Cortex of kidney (tissue), 1 donor: ENCODE data around the gene CAPN14.
"Not testable (repeated sequence)": the region's sequence is repeated elsewhere in the genome, so short reads cannot be mapped to it uniquely, and the experiment has no call there.

Experiments used
- DNase-seq: peaks from one replicate; lab custom pipeline; 2025; lab: John Stamatoyannopoulos, UW

CAPN14 gene

DNA sequence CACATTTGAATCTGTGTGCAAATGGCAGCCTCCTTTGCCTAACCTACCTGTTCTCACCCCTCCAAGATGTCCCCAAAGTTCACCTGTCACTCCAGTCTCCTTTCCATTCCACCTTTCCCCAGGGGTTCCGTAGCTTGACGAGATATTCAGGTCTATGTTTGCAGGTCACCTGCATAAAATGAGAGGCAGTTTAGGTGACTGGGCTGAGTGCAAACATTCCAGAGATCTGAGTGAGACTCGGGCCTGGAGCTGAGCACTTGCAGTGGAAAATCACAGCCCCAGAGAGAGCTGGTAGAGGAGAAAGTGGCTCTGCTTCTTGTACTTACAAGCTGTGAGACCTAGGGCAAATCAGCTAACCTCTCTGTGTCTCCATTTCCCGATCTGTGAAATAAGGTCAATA lies 20.1 kb downstream of the CAPN14 start:
- no peak for DNase-seq

DNA sequence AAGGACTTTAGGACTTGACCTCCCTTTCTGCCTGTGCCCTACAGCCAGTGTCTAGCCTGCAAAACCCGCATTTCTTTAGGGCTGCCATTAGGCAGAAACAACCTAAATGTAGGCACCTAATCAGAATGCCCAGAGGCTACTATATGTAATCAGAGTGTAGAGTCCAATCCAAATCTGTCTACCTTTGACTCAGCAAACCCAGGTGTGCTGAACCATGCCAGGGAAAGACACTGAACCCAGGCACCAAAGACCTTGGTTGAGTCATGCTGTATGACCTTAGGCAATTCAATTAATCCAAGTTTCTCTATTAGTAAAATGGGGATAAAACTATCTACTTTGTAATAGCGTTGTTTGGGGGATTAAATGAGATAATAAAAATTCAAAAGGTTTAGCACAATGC lies 20.7 kb downstream of the CAPN14 start:
- no peak for DNase-seq

DNA sequence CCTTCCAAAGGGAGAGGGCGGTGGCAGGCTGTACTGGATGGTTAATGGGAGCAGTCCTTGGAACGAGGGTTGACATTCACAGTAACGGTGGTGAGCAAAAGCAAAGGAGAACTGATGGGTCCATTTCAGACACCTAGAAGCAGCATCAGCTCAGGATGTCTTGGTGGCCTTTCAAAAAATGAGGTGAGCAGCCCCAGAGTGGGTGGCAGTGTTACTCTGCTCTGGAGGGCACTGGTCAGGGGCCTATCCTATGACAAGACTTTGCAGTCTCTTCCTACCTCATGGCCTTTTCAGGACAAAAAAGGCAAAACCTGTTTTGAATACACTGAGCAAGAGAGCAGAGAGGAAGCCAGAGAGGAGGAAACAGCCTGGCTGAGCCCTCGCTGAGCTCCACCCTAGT lies 23.5 kb downstream of the CAPN14 start:
- no peak for DNase-seq

DNA sequence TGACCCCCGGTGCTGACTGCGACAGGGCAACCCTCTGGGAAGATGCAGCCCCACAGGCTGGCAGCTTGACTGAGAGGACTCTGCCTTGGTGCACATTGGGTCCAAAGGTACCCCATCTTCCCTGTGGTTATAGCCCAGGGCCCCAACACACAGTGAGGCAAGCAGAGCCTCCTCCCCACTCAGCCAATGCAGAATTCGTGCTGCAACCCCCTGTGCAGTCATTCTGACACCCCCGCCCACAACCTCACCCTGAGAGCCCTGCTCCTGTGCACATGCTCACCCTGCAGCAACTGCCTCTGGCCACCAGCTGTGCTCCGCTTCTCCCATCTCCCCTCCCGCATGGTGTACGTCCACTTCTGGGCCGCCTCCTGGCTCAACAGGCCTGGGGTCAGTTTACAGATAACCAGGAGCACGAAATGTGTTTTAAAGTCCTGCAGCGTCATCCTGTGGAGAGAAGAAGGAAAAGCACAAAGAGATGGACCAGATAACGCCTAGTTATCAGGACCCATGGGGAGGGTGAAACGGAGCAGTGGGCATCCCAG lies 24.4 kb downstream of the CAPN14 start:
- DNase-seq, result no peak

DNA sequence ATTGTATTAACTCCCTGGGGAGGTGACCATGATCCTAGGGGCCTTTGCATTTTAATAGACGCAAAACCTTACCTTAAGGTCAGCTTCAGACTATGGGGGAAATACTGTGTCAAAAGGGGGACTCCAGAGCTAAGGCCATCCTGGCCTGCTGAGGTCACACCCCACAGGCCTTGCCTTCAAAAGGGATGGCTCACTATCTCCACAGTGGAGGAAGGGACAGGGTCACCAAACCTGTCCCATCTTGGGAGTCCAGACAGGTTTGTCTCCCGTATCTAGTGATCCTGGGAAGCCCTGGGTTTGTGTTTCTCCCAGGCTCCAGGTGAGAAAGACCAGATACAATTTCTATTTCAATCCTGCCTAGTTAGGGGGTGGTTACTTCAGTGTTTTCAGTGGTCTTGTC lies 24.9 kb downstream of the CAPN14 start:
- no peak for DNase-seq

DNA sequence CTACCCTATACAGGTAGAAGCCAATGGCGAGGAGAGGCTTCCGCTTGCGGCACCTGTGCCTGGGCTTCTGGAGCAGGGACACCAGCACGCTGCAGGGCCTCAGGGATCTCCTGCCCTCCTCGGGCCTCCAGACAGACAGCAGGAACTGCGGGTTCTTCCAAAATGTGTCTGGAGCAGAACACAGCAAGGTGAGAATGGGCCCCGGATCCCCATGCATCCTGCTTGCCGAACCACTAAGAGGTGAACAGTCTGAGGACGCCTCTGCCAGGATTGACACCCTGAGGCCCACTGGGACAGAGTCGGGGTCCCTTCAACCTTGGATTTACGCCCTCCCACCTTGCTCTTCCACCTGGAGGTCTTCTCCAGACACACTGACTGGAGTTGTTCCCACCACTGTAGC lies 25.4 kb downstream of the CAPN14 start:
- DNase-seq, result no peak

DNA sequence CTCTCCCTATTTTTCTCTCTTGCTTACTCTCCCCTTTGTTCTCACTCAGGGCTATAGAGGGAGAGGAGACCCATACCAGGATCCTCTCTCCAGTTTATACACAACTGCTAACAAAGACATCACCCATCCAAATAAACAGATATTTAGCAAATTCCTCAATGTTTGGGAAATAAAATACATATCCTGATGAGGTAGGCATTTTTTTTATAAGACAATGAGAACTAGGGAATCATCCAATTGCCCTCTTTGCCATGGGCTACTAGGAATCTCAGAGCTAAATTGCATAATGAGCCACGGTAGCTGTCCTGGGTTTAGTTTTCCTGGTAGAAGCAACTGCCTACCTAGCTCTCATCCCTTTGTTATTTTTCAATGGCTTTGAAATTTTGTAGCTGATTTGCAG lies 27.1 kb downstream of the CAPN14 start:
- DNase-seq, result no peak

DNA sequence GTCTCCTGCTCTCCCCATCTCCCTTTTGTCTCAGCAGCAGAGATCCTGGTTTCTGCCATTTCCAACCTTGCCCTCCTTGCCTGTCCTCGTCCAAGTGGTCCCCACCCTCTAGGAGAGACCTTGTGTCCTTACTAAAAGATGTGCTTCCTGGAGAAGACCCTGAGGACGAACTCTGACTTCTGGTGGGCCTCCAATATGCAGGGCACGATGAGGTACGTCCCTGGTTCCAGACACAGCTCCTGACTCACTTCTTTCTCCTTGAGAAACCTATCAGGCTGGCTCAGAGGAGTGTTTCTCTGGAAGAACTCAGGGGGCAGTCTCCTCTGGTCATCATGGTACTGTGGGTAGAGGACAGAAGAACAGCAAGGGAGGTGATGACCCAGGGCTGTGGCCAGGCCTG lies 28.2 kb downstream of the CAPN14 start:
- no peak for DNase-seq

DNA sequence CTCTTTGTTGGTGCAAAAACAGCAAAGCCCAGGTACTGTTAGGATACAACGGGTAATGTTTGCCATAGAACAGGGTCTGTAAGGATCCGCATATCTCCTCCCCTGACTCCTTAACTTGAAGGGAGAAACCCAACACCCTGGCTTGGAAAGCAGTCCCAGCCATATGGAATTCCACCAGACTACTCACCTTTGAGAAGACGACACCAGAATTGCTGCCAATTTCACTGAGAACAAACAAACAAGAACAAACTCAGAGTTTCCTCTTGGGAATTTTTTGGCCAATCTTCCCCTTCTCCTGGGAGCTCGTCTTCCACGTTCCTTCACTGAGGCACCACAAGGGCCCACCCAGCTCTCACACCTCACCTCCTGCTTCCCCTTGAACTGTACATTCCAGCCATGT lies 29.2 kb downstream of the CAPN14 start:
- no peak for DNase-seq

DNA sequence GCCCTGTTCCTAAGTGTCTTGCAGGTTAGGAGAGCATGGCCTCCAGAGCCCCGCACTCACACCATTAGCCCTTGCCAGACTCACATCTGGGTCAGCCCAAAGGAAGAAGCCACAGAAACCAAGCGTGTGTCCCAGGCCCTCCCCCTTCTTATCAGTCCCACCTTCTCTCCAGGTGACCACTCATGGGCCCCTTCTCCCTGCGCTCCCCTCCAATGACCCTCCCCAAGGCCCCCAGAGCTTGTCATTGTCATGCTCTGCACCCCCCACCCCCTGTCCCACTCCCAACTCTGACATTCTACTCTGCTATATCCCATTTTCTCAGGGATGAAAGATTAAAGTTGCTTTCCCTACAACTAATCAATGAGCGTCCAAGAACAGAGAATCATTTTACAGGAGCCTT lies 30.1 kb downstream of the CAPN14 start:
- DNase-seq, result no peak

DNA sequence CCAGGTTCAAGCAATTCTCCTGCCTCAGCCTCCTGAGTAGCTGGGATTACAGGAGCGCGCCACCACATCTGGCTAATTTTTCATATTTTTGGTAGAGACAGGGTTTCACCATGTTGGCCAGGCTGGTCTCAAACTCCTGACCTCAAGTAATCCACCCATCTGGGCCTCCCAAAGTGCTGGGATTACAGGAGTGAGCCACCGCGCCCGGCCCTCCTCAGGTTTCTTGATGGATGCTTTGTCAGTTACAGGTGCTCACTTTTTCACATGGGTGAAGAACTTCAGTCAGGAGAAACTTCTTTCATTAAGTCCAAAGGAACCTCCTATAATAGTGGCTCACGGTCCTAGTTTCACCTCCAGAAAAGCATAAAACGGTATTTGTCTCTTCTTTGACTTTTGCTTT lies 33.3 kb downstream of the CAPN14 start:
- not testable (repeated sequence) for DNase-seq

DNA sequence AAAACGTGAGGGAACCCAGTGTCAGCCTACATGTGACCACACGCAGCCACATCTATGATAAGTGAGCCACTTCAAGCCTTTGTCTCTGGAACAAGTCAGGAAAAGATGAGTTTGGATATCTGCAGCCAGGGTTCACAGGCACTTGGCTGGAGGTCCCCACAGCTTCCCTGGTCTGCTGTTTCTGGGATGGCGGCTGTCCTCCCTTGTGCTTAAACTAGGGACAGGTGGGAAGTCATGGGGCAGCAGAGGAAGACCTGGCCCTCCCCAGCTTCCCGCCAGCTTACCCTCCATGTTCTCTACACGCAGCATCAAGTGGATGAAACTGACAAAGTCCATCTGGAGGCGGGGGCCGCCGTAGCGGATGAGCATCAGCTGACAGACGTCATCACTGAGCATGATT lies 40.6 kb downstream of the CAPN14 start:
- no peak for DNase-seq

DNA sequence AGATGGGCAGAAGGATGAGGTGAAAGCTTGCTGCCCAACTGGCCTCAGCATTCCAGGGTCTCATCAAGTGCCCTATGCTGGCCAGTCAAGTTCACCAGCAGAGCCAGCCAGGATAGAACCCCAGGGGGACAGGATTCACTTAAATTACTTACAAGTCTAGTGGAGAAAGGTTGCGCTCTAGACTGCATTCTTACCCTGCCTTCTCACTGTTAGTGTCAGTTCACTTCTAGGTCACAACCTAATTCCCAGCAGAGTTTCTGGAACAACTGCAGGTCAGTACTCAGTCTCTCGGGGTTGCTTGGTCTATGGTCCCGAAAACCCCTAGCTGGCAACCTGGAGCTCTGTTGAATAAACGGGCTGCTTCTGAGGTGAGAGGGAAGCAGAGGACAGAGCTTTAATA lies 46.2 kb downstream of the CAPN14 start:
- DNase-seq, result no peak

DNA sequence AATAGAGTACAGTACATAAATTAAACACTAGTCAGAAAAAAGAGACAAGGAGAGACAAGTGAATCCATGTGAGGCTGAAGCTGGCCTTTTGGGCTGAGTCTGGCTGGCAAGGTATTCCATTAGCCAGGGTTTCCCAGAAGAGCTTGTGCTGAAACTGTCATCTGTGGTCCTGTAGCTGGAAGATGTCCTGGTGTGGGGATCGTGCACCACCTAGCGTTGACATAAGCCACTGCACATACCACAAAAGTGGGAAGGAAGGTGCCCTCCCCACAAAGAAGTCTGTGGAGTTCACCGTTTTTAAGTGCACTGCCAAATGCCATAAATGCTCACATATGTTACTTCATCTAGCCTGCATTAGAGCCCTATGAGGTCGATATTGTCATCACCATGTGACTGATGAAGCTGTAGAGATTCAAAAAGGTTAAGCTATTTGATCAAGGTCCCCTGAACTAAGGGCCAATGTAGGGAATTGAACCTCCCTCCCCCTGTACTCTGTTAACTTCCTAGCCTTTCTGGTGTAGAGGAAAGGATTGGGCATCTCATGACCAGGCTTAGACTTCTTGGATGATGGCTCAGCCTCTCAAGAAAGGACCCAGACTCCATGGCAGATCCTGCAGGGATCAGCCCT lies 47.1 kb downstream of the CAPN14 start:
- no peak for DNase-seq

DNA sequence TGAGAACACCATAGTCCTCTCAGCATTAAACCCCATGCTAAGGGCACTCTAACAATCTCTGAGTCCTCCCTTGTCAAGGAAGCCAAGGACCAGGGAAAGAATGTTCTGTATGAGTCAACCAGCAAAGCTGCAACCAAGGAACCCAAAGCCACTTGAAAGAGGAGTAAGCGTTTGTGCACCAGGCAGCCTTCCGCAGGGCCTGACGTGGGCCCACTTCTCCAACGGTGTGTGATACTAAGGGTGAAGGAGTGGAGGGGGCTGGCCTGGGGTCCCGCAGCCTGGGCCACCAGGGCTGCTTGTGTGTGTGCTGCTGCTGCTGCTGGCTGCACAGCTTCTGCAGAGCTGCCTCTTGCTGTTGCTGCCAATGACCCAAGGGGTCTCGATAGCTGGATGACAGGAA lies 49.0 kb downstream of the CAPN14 start:
- no peak for DNase-seq

DNA sequence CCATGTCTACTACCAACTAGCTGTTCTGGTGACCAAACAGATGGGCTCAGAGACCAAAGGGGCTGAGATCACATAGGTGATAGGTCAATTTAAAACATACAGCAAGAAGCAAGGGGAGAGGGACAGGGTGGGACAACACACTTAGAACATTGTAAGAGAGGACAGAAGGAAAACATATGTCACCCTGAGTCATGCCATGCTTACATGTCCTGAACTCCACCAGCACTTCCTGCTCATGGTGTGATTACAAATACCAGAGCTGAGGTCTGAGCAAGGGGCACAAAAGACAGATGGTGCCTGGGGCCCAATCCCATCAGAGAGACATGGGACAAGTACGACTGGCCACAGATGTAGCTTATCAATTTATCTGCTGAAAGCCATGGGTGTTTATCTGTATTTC lies 50.4 kb downstream of the CAPN14 start:
- DNase-seq, result no peak

DNA sequence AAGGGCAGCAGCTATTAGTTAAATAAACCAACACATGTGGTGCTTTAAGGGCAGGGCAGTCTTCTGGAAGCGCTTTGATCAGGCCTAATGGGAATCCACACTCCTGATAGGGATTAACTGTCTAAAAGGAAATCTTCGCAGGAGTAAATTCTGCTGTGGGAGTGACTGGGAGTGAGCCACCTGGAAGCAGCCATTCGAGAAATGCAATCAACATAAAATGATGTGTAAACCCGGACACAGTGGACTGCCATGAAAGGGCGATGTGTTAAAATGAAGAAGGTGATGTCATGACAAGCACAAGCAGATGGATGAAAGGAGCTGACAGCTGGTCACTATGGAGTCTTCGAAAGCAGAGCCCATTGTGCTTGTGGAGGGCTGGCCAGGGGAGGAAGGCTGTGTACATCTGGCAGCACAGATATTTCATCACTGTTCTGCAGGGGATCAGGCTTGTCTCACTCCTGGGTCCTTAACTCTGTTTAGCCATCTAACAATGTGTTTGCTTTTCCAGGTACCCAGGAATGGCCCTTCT lies 54.2 kb downstream of the CAPN14 start:
- DNase-seq, result no peak

DNA sequence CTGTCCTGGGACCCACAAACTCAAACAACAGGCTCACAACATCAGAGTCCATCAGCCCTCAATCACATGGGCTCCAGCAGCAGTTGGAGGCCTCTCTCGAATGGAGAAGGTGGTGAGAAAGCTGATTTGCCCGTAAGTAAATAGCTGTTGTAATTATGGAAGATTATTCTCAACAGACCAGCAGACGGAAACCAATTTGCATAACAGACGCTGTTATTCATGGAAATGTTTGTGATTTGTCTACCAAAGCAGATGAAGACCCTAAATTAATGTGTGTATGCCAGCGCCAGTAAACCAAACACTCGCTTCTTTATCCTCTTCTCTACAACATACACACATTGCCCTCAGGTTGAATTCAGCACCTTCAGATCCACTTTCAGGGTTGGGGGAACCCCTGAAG lies 55.7 kb downstream of the CAPN14 start:
- DNase-seq, result no peak

DNA sequence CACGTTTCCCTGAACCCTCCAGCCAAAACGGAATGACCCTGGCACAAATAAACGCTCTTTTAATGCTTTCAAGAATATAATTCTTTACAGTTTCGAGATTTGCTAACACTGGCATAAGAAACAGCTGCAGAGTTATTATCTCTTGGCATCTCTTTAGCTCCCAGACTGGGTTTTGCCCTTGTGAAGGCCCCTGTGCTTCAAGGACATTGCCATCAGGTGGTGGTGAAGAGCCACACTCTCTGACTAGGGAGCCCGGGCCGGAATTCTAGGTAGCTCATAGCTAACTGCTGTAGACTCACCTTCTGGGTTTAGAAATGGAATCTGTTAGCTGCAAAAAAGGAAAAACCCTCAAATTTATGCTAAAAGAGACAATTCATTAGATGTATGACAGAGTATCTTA lies 65.8 kb downstream of the CAPN14 start:
- no peak for DNase-seq

DNA sequence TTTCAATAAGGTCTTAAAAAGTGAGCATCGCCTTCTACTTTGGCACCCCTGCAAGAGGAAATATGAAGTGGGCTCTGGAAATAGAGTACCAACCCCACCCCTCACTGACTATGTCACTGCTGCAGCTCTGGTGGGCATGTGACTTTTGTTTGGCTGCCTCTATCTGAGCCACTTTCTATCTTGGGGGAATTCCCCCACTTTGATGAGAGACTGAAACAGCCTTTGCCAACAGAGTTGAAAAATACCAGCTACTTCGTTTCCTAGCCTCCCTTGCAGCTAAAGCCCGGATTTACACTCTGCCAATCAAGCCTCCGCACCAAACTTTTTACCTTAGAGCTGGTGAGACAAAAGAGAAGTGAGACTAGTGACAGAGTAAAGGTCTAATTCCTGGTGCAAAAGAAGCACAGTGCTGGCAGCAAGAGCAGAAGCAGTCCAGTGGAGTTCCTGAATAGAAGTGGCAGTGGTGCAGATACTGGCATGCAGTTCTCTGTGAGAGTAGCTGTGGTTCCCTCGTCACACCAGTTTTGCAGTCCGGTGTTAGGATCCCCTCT lies 67.1 kb downstream of the CAPN14 start:
- no peak for DNase-seq

DNA sequence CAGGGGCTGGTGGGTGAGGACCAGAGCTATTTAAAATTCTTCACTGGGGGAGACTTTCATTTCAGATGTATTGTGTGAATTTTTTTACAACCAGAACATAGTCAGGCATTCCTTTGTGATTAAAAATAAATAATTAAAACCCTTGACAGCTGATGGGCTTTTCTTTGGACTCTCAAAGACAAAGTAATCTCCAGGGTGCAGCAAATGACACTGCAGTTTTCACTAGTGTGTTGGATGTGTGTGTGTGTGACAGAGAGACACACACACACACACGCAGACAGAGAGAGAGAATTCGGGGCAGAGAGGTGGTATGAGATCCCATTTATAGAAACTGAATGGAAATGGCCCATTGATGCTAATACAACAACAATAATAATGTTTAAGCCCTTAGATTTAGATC lies 68.8 kb downstream of the CAPN14 start:
- DNase-seq, result no peak

DNA sequence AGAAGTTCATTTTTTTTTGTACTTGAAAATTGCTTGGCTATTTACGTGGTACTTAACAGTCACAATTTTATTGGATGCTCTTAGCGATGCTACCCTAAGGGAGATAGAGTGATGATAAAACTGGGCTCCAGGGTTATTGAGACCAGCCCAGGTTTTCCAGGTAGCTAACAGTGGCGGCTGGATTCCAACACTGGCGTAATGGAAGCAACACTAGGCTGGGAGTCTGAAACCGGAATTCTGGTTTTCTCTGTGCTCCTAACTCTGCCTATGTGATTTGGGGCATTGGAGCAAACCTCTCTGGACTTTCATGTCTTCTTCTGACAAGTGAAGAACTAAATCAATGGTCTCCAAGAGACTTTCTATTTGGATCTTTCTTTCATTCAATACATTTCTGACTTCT lies 69.7 kb downstream of the CAPN14 start:
- no peak for DNase-seq

DNA sequence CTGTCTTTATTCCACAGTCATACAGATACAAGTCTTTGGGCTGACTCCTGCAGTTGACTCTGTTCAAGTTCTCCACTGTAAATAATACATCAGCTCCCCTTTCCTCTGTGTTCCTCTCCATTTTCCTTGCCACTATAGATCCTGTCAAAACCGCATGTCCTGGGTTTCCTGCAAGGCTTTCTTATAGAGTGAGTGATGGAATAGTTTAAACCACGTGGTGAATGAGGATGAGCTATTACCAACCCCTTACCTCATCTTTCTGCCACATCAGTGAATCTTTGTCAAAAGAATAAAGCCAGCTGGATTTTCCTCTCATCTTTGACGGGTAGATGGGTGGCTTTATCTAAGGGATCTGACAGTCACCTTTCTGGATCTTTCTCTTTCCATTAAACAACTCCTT lies 75.2 kb downstream of the CAPN14 start:
- no peak for DNase-seq
